GM19035 (cell line): ENCODE data around the gene RFNG.

ENCODE experiments used
- ATAC-seq: cut with Tn5 transposase; IDR thresholded peaks from one replicate; pipeline ENCODE4 v1.9.1; 2021; ENCODE audit not compliant: unreplicated experiment

Gene RFNG

GRCh38 chr17:82078433-82078832 lies 26.8 kb upstream of the RFNG start:
- ATAC-seq = no peak

- ATAC-seq = no peak
These were observed 26.2 kb upstream of the RFNG start for GRCh38 chr17:82077617-82078358.

DNA sequence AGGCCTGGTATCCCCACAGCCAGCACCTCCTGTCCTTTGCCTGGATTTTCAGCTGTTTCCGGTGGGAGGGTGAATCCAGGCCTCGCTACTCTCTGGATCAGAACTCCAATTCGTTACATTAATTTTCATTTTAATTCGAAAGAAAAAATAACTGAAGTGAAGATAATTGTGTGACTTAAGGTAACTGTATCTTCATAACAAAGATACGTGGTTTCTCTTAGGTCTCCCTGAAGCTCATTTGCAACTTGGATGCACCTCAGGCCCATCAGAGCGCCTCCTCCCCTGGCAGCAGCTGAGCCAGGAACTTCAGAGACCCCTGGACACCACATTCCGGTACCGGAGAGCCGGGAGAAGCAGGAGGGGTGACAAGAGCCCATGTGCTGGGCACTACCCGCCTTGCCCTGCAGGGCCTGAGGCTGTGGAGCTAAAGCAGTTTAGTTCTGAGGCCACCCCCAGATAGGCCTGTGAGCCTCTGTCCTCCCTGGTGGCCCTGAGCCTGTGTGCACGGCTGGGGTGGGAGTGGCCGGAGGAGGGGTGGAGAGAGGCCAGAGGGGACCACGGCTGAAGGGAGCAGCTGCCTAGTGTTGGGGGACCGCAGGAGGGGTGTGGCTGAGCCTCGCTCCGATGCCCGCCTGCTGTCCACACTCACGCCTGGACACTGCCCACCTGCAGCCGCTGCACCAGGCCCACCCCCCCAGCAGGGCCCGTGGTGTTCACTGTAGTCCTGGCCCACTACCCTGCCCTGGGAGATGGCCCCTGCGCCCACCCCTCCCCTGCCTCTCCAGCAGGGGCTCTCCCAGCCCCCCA lies 25.4 kb upstream of the RFNG start:
- no peak for ATAC-seq

DNA sequence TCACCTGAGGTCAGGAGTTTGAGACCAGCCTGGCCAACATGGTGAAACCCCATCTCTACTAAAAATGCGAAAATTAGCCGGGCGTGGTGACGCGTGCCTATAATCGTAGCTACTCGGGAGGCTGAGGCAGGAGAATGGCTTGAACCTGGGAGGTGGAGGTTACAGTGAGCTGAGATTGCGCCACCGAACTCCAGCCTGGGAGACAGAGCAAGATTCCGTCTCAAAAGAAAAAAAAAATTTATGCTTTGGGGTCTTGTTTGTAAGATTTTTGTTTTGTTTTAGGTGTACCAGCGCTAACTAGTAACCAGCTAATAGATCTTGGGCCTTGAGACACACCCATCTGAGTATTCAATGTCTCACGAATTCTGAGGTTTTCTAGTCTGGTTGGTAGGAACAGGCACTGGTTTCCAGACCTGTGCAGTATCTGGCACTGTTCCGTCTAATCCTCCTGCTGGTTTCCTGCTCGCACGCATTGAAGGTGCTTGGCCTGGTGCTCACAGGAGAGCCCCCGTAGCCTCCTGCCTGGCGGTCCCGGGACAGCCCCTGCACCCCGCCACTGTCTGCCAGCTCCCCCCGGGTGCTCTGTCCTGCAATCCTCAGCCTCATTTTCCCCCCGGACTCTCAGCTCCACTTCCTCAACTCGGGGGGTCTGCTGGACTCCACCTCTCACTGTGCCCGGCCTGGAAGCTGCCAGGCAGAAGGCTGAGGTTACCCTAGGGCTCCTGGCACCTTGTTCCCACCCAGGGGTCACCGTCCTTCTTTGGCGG lies 24.6 kb upstream of the RFNG start:
- ATAC-seq = no peak

DNA sequence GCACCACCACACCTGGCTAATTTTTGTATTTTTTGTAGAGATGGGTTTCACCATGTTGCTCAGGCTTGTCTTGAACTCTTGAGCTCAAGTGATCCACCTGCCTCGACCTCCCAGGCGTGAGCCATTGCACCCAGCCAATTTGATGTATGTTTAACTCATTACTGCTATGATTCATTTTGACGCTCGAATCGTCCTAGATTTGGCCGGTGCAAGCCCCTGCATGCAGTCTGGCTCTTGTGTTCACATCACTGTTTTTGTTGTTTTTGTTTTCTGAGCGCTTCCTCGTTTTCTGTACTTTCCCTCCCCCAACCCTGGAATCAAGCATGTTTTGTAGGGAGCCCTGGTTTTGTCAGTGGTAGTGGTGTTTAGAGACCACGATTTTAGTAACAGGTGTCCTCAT lies 21.8 kb upstream of the RFNG start:
- no peak for ATAC-seq

GRCh38 chr17:82072827-82073226 lies 21.2 kb upstream of the RFNG start:
- ATAC-seq = no peak

DNA sequence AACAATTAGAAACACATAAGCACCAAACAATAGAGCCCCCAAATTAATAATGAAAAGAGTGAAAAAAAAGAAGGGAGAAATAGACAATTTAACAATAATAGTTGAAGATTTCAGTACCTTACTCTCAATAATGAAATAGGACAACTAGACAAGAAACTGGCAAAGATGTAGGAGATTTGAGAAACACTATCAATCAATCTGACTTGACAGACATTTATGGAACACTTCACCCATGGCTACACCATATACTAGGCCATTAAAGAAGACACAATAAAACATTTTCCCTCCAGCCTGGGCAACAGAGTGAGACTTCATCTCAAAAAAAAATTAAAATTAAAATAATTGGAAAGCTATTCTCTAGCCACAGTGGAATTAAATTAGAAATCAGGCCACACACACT lies 19.0 kb upstream of the RFNG start:
- ATAC-seq = no peak

GRCh38 chr17:82065638-82066303 lies 14.2 kb upstream of the RFNG start, which contains the start of gene DUS1L:
Gene DUS1L, minus strand, starts transcription at chr17:82065804. Its CDS starts 745 bp downstream, at chr17:82065059.
- peak; percentile 73 for ATAC-seq

DNA sequence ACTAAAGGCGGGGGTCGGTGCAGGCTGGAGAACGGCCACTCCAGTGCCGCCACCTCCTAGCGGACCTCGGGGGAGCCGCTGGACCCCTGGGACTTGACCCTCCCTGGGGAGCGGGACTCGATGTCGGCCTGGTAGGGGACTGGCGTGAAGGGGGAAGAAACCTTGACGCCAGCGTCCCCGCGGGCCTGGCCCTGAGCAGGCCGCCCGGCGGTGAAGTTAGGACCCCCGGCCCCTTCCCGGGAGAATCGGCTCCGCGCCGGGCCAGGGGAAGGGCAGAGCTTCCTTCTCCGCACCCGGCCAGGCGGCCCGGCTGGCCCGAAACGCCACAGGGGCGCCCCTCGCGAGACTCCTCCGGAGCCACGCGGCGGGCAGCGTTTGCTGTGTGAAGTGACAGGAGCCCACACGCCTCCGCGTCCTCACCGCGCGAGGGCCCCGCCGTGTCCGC lies 13.6 kb upstream of the RFNG start:
- ATAC-seq = peak; percentile 39

DNA sequence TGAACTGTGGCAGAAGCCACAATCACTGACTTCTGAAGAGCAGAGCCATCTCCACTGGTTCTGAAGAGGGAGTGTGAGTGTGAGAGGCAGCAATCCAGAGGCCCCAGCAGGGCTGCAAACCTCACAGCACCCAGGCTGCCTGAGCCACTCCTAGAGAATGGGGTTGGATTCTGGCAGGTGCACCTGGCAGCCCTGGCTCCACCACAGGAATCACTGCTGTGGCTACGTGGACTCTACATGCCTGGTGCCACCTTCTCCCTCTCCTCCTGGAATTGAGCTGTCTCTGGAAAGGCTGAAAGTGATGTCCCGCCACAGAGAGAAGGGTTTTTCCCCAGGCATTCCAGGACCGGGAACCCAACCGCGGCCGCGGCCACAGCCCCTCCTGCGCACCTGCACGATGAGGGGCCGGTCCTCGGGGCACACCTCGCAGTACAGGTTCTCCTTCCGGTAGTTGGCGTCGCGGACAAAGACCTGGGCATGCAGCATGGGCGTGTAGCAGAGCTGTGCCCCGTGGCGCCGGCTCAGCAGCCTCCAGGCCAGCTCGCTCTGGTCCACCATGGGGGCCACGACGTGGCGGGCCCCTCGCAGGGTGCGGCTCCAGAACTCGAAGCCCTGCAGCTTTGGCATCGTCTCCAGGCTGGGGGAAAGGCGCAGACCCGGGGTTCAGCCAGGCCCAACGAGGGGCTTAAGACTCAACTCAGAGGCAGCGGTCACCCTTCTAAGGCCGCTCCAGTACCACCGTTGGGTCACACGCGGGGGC lies 13.0 kb upstream of the RFNG start:
- ATAC-seq = no peak

GRCh38 chr17:82063424-82064415 lies 12.1 kb upstream of the RFNG start:
- ATAC-seq = no peak

DNA sequence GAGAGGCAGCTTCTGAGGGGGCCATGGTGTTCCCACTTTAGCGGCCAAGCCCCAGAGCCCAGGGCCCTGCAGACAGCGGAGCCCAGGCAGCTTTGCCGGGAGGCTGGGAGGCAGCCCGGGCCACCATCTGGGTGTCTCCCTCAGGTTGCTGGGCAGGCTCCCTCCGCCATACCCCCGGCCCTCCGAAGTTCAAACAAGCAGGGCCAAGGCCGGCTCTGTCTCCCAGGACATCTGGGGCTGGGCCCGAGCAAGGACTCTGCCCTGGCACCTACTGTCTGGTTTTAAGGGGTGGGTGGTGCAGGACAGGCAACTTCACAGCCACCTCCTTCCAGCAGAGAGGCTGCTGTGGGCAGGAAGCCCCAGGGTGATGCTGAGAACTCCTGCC lies 11.4 kb upstream of the RFNG start:
- no peak for ATAC-seq

- ATAC-seq = no peak
These were observed 10.7 kb upstream of the RFNG start for GRCh38 chr17:82062076-82062983.

GRCh38 chr17:82061047-82061925 lies 9.7 kb upstream of the RFNG start:
- ATAC-seq = no peak

DNA sequence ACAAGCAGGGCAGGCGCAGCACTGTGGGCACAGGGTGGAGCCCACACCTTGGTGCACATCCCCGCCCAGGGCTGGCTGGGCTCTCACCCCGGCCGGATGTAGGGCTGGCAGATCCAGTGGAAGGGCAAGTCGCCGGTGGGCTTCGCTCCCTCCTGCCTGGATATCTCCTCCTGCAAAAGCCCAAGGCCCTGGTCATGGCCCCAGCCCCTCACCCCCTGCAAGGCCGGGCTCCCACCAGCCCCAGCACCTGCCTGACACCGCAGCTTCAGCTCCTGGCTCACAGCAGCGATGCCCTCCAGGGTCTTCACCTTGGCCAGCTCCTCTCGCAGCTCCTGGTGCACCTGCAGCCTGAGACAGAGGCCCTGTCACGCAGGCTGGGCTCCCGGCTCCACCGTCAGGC lies 9.0 kb upstream of the RFNG start:
- no peak for ATAC-seq

- ATAC-seq = no peak
These were observed 8.4 kb upstream of the RFNG start for GRCh38 chr17:82060001-82060380.
